HepG2 (cell line): ENCODE data around the gene UBE2I. TPM values are rescaled to one million over a fixed set of nuclear protein-coding genes. Genes with fewer than 3 reads are reported as not detected.
A peak's percentile ranks its signal among the peaks of the same experiment; 100 is the strongest.

ENCODE experiments used
- BCL6 ChIP-seq: IDR thresholded peaks from 2 replicates; pipeline ENCODE4 v1.6.1; 2016; ENCODE audit warnings: missing genetic modification reagents, missing compliant biosample characterization
- FLYWCH1 ChIP-seq: sonication (generic); formaldehyde crosslinking; IDR thresholded peaks from 2 replicates; pipeline ENCODE4 v1.8.1; 2023; ENCODE audit warnings: mild to moderate bottlenecking, missing genetic modification reagents
- HDAC1 ChIP-seq: sonication (generic); formaldehyde crosslinking; IDR thresholded peaks from 2 replicates; pipeline ENCODE4 v1.5.1; 2020; ENCODE audit warnings: mild to moderate bottlenecking, missing genetic modification reagents
- HNF4G ChIP-seq, 2 experiments: sonication (generic) in 1 of 2; formaldehyde crosslinking in 1 of 2; IDR thresholded peaks; 2 replicates each; pipeline versions ENCODE4 v1.4.0 to v1.6.1; 2011 to 2020; ENCODE audit warnings: borderline replicate concordance in 2 of 2, low read depth in 2 of 2, mild to moderate bottlenecking in 2 of 2, low read length in 1 of 2, missing genetic modification reagents in 1 of 2, moderate library complexity in 1 of 2
- HOXA5 ChIP-seq: sonication (generic); formaldehyde crosslinking; IDR thresholded peaks from 2 replicates; pipeline ENCODE4 v1.4.0; 2020; ENCODE audit warnings: missing genetic modification reagents
- MIER2 ChIP-seq: IDR thresholded peaks from 2 replicates; pipeline ENCODE4 v1.6.1; 2016; ENCODE audit warnings: missing biosample characterization, missing genetic modification reagents
- NFIC ChIP-seq: IDR thresholded peaks from 2 replicates; pipeline ENCODE4 v1.6.1; 2012; ENCODE audit warnings: mild to moderate bottlenecking, low read length, inconsistent platforms
- SAP130 ChIP-seq: IDR thresholded peaks from 2 replicates; pipeline ENCODE4 v1.6.1; 2016; ENCODE audit warnings: low read depth
- SATB2 ChIP-seq: sonication (generic); formaldehyde crosslinking; IDR thresholded peaks from 2 replicates; pipeline ENCODE4 v1.5.0; 2020; ENCODE audit warnings: missing genetic modification reagents
- STAT5B ChIP-seq: sonication (generic); formaldehyde crosslinking; IDR thresholded peaks from 2 replicates; pipeline ENCODE4 v1.4.0; 2020; ENCODE audit warnings: missing genetic modification reagents
- THAP11 ChIP-seq: IDR thresholded peaks from 2 replicates; pipeline ENCODE4 v1.6.1; 2016; ENCODE audit warnings: missing biosample characterization, missing genetic modification reagents
- ZFAT ChIP-seq: sonication (generic); formaldehyde crosslinking; conservative IDR thresholded peaks from 2 replicates; pipeline ENCODE4 v1.8.1; 2023; ENCODE audit warnings: missing genetic modification reagents, inconsistent platforms
- ZNF282 ChIP-seq: fragments of 450-650 bp; IDR thresholded peaks from 2 replicates; pipeline ENCODE4 v1.6.1; 2018; ENCODE audit not compliant: partially characterized antibody
- ZNF432 ChIP-seq: sonication (generic); formaldehyde crosslinking; IDR thresholded peaks from 2 replicates; pipeline ENCODE4 v1.5.0; 2020; ENCODE audit warnings: missing genetic modification reagents, mild to moderate bottlenecking, borderline replicate concordance
- polyA plus RNA-seq, 8 experiments: library from polyadenylated mRNA; depleted of rRNA in 3 of 8; stranded (reverse) in 7 of 8; unstranded in 1 of 8; fragments of >200 nt; fragmentation: Illumina TruSeq in 4 of 8; extraction: Trizol in 4 of 8; gene quantifications; 2 replicates each; pipeline versions ENCODE4 v1.2.1 to v1.2.3, GENCODE V29; 2011 to 2016; ENCODE audit warnings: low read depth in 4 of 8, missing spikeins in 1 of 8, mixed read lengths in 1 of 8; ENCODE audit not compliant: insufficient read depth in 1 of 8
- total RNA-seq, 5 experiments: library from RNA; depleted of rRNA; stranded (reverse); fragments of >200 nt; fragmentation: Illumina TruSeq; extraction: Trizol; gene quantifications; 2 replicates each; pipeline ENCODE4 v1.2.3, GENCODE V29; 2016; ENCODE audit warnings: low read depth in 1 of 5
- TF ChIP-seq, protein P1 (sequence below): sonication (generic); formaldehyde crosslinking; IDR thresholded peaks from 2 replicates; pipeline ENCODE4 v1.4.0; 2020; ENCODE audit warnings: missing genetic modification reagents
- TF ChIP-seq, protein P2 (sequence below): IDR thresholded peaks from 2 replicates; pipeline ENCODE4 v1.4.0; 2020; ENCODE audit warnings: mild to moderate bottlenecking, missing genetic modification reagents
- TF ChIP-seq, protein P3 (sequence below): sonication (generic); formaldehyde crosslinking; IDR thresholded peaks from 2 replicates; pipeline ENCODE4 v1.4.0; 2020; ENCODE audit warnings: missing genetic modification reagents, mild to moderate bottlenecking, borderline replicate concordance
- TF ChIP-seq, protein P4 (sequence below): sonication (generic); formaldehyde crosslinking; IDR thresholded peaks from 2 replicates; pipeline ENCODE4; 2020; ENCODE audit warnings: missing genetic modification reagents, mild to moderate bottlenecking, borderline replicate concordance

UBE2I gene
- total and polyA plus RNA-seq, 2 of the 13 experiments (the other 11 are each of a cell fraction or from before 2014, with no cell fraction given), result 75.8 to 98.9 TPM

DNA sequence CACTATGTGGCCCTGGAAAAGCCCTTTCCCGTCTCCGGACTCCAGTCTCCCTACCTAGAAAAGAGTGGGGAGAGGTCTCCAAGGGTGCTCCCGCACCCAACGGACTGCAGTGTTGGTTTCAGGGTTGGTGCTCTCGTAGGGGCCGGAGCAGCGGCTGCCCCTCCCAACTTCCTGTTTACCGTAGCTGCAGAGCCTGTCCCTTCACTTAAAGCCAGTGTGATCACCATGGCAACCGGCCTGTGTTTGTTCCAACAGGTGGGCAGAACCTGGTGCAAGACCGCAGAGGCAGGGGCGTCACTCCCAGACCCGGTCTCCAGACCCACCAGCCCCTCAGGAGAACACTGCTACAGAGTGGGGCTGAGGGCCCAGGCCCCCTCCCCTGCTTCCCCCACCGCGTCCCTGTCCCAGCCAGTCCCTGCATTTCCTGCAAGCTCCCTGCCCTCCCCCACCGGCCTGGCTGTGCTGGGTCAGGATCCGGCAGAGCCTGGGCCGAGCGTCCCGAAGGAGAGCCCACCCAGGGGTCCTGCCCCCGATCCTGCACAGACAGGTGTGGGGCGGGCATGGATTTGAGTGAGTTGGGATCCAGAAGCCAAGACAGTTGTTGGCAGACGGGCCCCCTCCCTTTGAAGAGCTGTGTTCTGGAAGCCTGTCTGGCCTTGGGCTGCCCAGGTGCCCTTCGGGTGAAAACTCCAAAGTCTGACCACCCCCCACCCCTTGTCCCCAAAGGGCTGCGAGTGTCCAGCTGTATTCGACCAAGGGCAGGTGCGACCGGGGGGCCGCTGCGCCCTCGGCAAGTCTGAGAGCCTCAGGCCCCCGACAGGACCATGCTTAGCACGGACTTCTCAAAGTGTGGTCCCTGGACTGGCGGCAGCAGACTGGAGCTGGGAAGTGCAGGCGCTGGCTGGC is 22.5 kb downstream of the UBE2I start (continued):
- TF ChIP-seq HNF4G (IDR thresholded peaks at IDR 0.05; ENCODE audit: borderline replicate concordance, low read depth, low read length) (no peak), HNF4G (CRISPR knock-in tag; IDR thresholded peaks at IDR 0.05; ENCODE audit: borderline replicate concordance, low read depth) (0 out of 2 replicates have a peak, but pooled peaks have one; percentile 6), BCL6 (CRISPR knock-in tag) (no peak), HOXA5 (CRISPR knock-in tag) (no peak), ZFAT (CRISPR knock-in tag) (no peak), HDAC1 (peak; percentile 75), ZNF282 (no peak), MIER2 (CRISPR knock-in tag) (no peak), ZNF432 (CRISPR knock-in tag) (no peak), FLYWCH1 (CRISPR knock-in tag) (no peak), THAP11 (CRISPR knock-in tag) (no peak), SAP130 (CRISPR knock-in tag) (peak; percentile 91), SATB2 (CRISPR knock-in tag) (no peak), STAT5B (CRISPR knock-in tag) (no peak), NFIC (no peak)
- TF ChIP-seq, protein P1, sequence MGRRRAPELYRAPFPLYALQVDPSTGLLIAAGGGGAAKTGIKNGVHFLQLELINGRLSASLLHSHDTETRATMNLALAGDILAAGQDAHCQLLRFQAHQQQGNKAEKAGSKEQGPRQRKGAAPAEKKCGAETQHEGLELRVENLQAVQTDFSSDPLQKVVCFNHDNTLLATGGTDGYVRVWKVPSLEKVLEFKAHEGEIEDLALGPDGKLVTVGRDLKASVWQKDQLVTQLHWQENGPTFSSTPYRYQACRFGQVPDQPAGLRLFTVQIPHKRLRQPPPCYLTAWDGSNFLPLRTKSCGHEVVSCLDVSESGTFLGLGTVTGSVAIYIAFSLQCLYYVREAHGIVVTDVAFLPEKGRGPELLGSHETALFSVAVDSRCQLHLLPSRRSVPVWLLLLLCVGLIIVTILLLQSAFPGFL, result no peak
- TF ChIP-seq, protein P2, sequence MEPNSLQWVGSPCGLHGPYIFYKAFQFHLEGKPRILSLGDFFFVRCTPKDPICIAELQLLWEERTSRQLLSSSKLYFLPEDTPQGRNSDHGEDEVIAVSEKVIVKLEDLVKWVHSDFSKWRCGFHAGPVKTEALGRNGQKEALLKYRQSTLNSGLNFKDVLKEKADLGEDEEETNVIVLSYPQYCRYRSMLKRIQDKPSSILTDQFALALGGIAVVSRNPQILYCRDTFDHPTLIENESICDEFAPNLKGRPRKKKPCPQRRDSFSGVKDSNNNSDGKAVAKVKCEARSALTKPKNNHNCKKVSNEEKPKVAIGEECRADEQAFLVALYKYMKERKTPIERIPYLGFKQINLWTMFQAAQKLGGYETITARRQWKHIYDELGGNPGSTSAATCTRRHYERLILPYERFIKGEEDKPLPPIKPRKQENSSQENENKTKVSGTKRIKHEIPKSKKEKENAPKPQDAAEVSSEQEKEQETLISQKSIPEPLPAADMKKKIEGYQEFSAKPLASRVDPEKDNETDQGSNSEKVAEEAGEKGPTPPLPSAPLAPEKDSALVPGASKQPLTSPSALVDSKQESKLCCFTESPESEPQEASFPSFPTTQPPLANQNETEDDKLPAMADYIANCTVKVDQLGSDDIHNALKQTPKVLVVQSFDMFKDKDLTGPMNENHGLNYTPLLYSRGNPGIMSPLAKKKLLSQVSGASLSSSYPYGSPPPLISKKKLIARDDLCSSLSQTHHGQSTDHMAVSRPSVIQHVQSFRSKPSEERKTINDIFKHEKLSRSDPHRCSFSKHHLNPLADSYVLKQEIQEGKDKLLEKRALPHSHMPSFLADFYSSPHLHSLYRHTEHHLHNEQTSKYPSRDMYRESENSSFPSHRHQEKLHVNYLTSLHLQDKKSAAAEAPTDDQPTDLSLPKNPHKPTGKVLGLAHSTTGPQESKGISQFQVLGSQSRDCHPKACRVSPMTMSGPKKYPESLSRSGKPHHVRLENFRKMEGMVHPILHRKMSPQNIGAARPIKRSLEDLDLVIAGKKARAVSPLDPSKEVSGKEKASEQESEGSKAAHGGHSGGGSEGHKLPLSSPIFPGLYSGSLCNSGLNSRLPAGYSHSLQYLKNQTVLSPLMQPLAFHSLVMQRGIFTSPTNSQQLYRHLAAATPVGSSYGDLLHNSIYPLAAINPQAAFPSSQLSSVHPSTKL (CRISPR knock-in tag), result no peak
- TF ChIP-seq, protein P3, sequence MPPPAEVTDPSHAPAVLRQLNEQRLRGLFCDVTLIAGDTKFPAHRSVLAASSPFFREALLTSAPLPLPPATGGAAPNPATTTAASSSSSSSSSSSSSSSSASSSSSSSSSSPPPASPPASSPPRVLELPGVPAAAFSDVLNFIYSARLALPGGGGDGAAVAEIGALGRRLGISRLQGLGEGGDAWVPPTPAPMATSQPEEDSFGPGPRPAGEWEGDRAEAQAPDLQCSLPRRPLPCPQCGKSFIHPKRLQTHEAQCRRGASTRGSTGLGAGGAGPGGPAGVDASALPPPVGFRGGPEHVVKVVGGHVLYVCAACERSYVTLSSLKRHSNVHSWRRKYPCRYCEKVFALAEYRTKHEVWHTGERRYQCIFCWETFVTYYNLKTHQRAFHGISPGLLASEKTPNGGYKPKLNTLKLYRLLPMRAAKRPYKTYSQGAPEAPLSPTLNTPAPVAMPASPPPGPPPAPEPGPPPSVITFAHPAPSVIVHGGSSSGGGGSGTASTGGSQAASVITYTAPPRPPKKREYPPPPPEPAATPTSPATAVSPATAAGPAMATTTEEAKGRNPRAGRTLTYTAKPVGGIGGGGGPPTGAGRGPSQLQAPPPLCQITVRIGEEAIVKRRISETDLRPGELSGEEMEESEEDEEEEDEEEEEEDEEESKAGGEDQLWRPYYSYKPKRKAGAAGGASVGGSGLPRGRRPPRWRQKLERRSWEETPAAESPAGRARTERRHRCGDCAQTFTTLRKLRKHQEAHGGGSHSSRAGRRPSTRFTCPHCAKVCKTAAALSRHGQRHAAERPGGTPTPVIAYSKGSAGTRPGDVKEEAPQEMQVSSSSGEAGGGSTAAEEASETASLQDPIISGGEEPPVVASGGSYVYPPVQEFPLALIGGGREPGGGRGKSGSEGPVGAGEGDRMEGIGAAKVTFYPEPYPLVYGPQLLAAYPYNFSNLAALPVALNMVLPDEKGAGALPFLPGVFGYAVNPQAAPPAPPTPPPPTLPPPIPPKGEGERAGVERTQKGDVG (CRISPR knock-in tag), result peak; percentile 20; the same call in 1 of the 2 replicates
- TF ChIP-seq, protein P4, sequence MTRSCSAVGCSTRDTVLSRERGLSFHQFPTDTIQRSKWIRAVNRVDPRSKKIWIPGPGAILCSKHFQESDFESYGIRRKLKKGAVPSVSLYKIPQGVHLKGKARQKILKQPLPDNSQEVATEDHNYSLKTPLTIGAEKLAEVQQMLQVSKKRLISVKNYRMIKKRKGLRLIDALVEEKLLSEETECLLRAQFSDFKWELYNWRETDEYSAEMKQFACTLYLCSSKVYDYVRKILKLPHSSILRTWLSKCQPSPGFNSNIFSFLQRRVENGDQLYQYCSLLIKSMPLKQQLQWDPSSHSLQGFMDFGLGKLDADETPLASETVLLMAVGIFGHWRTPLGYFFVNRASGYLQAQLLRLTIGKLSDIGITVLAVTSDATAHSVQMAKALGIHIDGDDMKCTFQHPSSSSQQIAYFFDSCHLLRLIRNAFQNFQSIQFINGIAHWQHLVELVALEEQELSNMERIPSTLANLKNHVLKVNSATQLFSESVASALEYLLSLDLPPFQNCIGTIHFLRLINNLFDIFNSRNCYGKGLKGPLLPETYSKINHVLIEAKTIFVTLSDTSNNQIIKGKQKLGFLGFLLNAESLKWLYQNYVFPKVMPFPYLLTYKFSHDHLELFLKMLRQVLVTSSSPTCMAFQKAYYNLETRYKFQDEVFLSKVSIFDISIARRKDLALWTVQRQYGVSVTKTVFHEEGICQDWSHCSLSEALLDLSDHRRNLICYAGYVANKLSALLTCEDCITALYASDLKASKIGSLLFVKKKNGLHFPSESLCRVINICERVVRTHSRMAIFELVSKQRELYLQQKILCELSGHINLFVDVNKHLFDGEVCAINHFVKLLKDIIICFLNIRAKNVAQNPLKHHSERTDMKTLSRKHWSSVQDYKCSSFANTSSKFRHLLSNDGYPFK (CRISPR knock-in tag), result peak; percentile 70; the same call in 1 of the 2 replicates
